Neural cell (in vitro differentiated cells): ENCODE measurements around the gene RAB44. TPM values are rescaled to one million over a fixed set of nuclear protein-coding genes. Genes with fewer than 3 reads are reported as not detected.

Experiments used
- H2AFZ ChIP-seq: fragments of 200-600, 300-800 bp; sonication (generic), shearing (Covaris generic); 2 replicates; pipeline ENCODE4 v1.6.0; 2014; ENCODE audit warnings: low read depth, mild to moderate bottlenecking, antibody characterized with exemption, low read length, moderate library complexity
- H3F3A ChIP-seq: fragments of 200-600 bp; shearing (Covaris generic); 2 replicates; pipeline ENCODE4 v1.6.1; 2016; ENCODE audit warnings: mild to moderate bottlenecking, moderate library complexity, mixed read lengths, antibody characterized with exemption, low read length; ENCODE audit not compliant: insufficient read depth, poor library complexity, severe bottlenecking
- H3K27ac ChIP-seq: fragments of 200-600, 300-800 bp; sonication (generic), shearing (Covaris generic); 2 replicates; pipeline ENCODE4 v1.5.1; 2014; ENCODE audit warnings: mild to moderate bottlenecking, low read length, moderate library complexity
- H3K27me3 ChIP-seq: fragments of 300-800, 200-600 bp; sonication (generic), shearing (Covaris generic); 2 replicates; pipeline ENCODE4 v1.6.0; 2014; ENCODE audit warnings: mild to moderate bottlenecking, low read depth, low read length, moderate library complexity; ENCODE audit not compliant: insufficient read depth
- H3K36me3 ChIP-seq: fragments of 300-800, 200-600 bp; sonication (generic), shearing (Covaris generic); 2 replicates; pipeline ENCODE4 v1.5.1; 2014; ENCODE audit warnings: mild to moderate bottlenecking, antibody characterized with exemption, low read length, moderate library complexity; ENCODE audit not compliant: insufficient read depth
- H3K4me2 ChIP-seq: fragments of 300-800, 200-600 bp; sonication (generic), shearing (Covaris generic); 2 replicates; pipeline ENCODE4 v1.6.0; 2014; ENCODE audit warnings: mild to moderate bottlenecking, low read length
- H3K4me3 ChIP-seq: fragments of 300-800, 200-600 bp; sonication (generic), shearing (Covaris generic); 2 replicates; pipeline ENCODE4 v1.5.1; 2014; ENCODE audit warnings: mild to moderate bottlenecking, low read length, moderate library complexity
- H3K79me2 ChIP-seq: fragments of 200-600 bp; shearing (Covaris generic); replicated peaks from 2 replicates; pipeline ENCODE4 v1.6.0; 2014; ENCODE audit warnings: mild to moderate bottlenecking, low read length, moderate library complexity; ENCODE audit not compliant: insufficient read depth
- H3K9ac ChIP-seq: fragments of 300-800, 200-600 bp; sonication (generic), shearing (Covaris generic); 2 replicates; pipeline ENCODE4 v1.6.1; 2016; ENCODE audit warnings: mild to moderate bottlenecking, low read length, mixed read lengths
- H3K9me2 ChIP-seq: fragments of 200-600 bp; shearing (Covaris generic); 2 replicates; pipeline ENCODE4 v1.6.1; 2016; ENCODE audit warnings: mild to moderate bottlenecking, low read length, mixed read lengths; ENCODE audit not compliant: insufficient read depth
- H3K9me3 ChIP-seq: fragments of 200-600, 300-800 bp; sonication (generic), shearing (Covaris generic); 2 replicates; pipeline ENCODE4 v1.6.1; 2016; ENCODE audit warnings: mild to moderate bottlenecking, mixed run types, low read length, moderate library complexity, mixed read lengths
- H4K20me1 ChIP-seq: fragments of 200-600 bp; shearing (Covaris generic); 2 replicates; pipeline ENCODE4 v1.6.1; 2016; ENCODE audit warnings: mild to moderate bottlenecking, mixed run types; ENCODE audit not compliant: insufficient read depth
- EP300 ChIP-seq: fragments of 450-650 bp; conservative IDR thresholded peaks from 2 replicates; pipeline ENCODE4 v1.6.1; 2014; ENCODE audit warnings: antibody characterized with exemption, mild to moderate bottlenecking, moderate library complexity; ENCODE audit not compliant: poor library complexity, severe bottlenecking
- EZH2 ChIP-seq: fragments of 200-600, 300-800 bp; shearing (Covaris generic), sonication (generic); IDR thresholded peaks from 2 replicates; pipeline ENCODE4 v1.6.1; 2014; ENCODE audit warnings: antibody characterized with exemption, low read length, borderline replicate concordance, mild to moderate bottlenecking; ENCODE audit not compliant: insufficient read depth, poor library complexity, severe bottlenecking
- MXI1 ChIP-seq: fragments of 450-650 bp; conservative IDR thresholded peaks from 2 replicates; pipeline ENCODE4 v1.6.1; 2014; ENCODE audit warnings: antibody characterized with exemption, mild to moderate bottlenecking; ENCODE audit not compliant: poor library complexity, severe bottlenecking
- POLR2AphosphoS5 ChIP-seq: IDR thresholded peaks from 2 replicates; pipeline ENCODE4 v1.6.1; 2012
- RAD21 ChIP-seq: fragments of 450-650 bp; conservative IDR thresholded peaks from 2 replicates; pipeline ENCODE4 v1.6.1; 2014; ENCODE audit warnings: antibody characterized with exemption, mild to moderate bottlenecking, moderate library complexity
- REST ChIP-seq: IDR thresholded peaks from 2 replicates; pipeline ENCODE4 v1.6.1; 2012; ENCODE audit warnings: borderline replicate concordance
- SMC3 ChIP-seq: fragments of 450-650 bp; conservative IDR thresholded peaks from 2 replicates; pipeline ENCODE4 v1.6.1; 2014; ENCODE audit warnings: antibody characterized with exemption, mild to moderate bottlenecking, moderate library complexity; ENCODE audit not compliant: poor library complexity
- TAF1 ChIP-seq: IDR thresholded peaks from 2 replicates; pipeline ENCODE4 v1.6.1; 2012; ENCODE audit warnings: low read depth
- polyA plus RNA-seq: library from polyadenylated mRNA; depleted of rRNA; stranded (reverse); fragments of >200 nt; gene quantifications from 2 replicates; pipeline ENCODE4 v1.2.3, GENCODE V29; 2014
- TF ChIP-seq, protein P1 (sequence below): fragments of 450-650 bp; IDR thresholded peaks from 2 replicates; pipeline ENCODE4 v1.5.1; 2014; ENCODE audit warnings: antibody characterized with exemption, mild to moderate bottlenecking, moderate library complexity; ENCODE audit not compliant: poor library complexity, severe bottlenecking

RAB44 gene
- polyA plus RNA-seq, 1 donor from 2014 or later, result not detected

GRCh38 chr6:36663504-36664446 is 33.9 kb upstream of the RAB44 start:
- Histone ChIP-seq H3K4me3 (no peak overlapping the region), H3K9me2 (no peaks in the 10 kb centered on the region)
- no peak for TF ChIP-seq EZH2
- no peak for TF ChIP-seq SMC3
- no peak for TF ChIP-seq REST
- TF ChIP-seq MXI1, result no peak
- no peak for TF ChIP-seq TAF1
- no peak for TF ChIP-seq RAD21
- TF ChIP-seq POLR2AphosphoS5, result no peak
- TF ChIP-seq, protein P1, sequence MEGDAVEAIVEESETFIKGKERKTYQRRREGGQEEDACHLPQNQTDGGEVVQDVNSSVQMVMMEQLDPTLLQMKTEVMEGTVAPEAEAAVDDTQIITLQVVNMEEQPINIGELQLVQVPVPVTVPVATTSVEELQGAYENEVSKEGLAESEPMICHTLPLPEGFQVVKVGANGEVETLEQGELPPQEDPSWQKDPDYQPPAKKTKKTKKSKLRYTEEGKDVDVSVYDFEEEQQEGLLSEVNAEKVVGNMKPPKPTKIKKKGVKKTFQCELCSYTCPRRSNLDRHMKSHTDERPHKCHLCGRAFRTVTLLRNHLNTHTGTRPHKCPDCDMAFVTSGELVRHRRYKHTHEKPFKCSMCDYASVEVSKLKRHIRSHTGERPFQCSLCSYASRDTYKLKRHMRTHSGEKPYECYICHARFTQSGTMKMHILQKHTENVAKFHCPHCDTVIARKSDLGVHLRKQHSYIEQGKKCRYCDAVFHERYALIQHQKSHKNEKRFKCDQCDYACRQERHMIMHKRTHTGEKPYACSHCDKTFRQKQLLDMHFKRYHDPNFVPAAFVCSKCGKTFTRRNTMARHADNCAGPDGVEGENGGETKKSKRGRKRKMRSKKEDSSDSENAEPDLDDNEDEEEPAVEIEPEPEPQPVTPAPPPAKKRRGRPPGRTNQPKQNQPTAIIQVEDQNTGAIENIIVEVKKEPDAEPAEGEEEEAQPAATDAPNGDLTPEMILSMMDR, result no peak
- TF ChIP-seq EP300, result no peak

DNA sequence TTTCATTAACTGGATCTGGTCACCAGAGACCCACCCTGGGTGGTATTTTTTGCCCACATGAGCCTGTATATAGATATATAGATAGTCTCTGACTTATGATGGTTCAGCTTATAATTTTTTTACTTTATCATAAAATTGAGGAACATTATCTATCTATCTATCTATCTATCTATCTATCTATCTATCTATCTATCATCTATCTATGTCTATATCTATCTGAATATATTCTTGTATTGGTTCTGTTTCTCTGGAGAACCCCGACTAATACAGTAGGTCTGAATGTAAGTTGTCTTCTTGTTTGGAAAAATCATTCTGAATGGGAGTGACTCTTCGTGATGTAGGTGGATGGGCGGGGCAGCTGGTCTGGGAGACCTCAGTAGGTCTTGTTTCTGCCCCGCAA is 32.4 kb upstream of the RAB44 start:
- Histone ChIP-seq H3K27ac (no peak overlapping the region), H3K79me2 (no peaks in the 10 kb centered on the region), H2AFZ (no peak overlapping the region), H3K9ac (no peak overlapping the region), H3K4me2 (no peak overlapping the region), H3K9me2 (no peaks in the 10 kb centered on the region), H3K4me3 (no peak overlapping the region), H3K36me3 (no peaks in the 10 kb centered on the region), H3K9me3 (no peaks in the 10 kb centered on the region), H3F3A (no peaks in the 10 kb centered on the region), H4K20me1 (no peaks in the 10 kb centered on the region), H3K27me3 (no peaks in the 10 kb centered on the region)
- TF ChIP-seq TAF1 (no peak), MXI1 (no peak), SMC3 (no peak), REST (no peak), EP300 (no peak), POLR2AphosphoS5 (no peak), EZH2 (no peak), RAD21 (no peak)
- TF ChIP-seq, protein P1, result no peak

More at GRCh38 chr6:36663504-36664446, 33.9 kb upstream of the RAB44 start:
- no peak overlapping the region for H2AFZ ChIP-seq
- H3K36me3 ChIP-seq, result no peaks in the 10 kb centered on the region
- no peak overlapping the region for H3K9ac ChIP-seq
- H3K9me3 ChIP-seq, result no peaks in the 10 kb centered on the region
- H3K27ac ChIP-seq, result no peak overlapping the region
- no peaks in the 10 kb centered on the region for H4K20me1 ChIP-seq
- no peaks in the 10 kb centered on the region for H3F3A ChIP-seq
- no peak overlapping the region for H3K4me2 ChIP-seq
- no peaks in the 10 kb centered on the region for H3K79me2 ChIP-seq
- no peaks in the 10 kb centered on the region for H3K27me3 ChIP-seq
